OCI-LY7 (cell line): ENCODE measurements around the gene RARA.

Experiments used
- CTCF ChIP-seq: fragments of 200-600 bp; sonication (generic); conservative IDR thresholded peaks from 2 replicates; pipeline ENCODE4 v1.5.1; 2014; ENCODE audit warnings: mild to moderate bottlenecking, antibody characterized with exemption, low read length, moderate library complexity, mixed read lengths
- EZH2phosphoT487 ChIP-seq: fragments of 200-600 bp; sonication (generic); IDR thresholded peaks from 2 replicates; pipeline ENCODE4 v1.6.1; 2018; ENCODE audit warnings: low read depth, borderline replicate concordance, mild to moderate bottlenecking, mixed run types, antibody characterized with exemption, low read length, moderate library complexity, mixed read lengths

GRCh38 chr17:40350689-40351358, 41.8 kb downstream of the RARA start:
- TF ChIP-seq CTCF: no peak
- TF ChIP-seq EZH2phosphoT487: no peak
